WTC11 (cell line): ENCODE measurements around the gene ANKRD33B. TPM values are rescaled to one million over a fixed set of nuclear protein-coding genes. Genes with fewer than 3 reads are reported as not detected.
A peak's percentile ranks its signal among the peaks of the same experiment; 100 is the strongest.

Experiments used
- ATAC-seq: fragments of 200-7000 bp; cut with Tn5 transposase; 2 replicates; pipeline ENCODE4 v1.10.0; 2021; ENCODE audit warnings: mild to moderate bottlenecking, moderate library complexity
- CTCF ChIA-PET: fragments of 300-600 bp; sonication (Branson Sonifier 250); formaldehyde crosslinking; loops from one replicate; lab custom pipeline; 2021; ENCODE audit warnings: antibody characterized with exemption; lab: Charles Lee
- POLR2A ChIA-PET: fragments of 350-600 bp; sonication (Branson Sonifier 250); formaldehyde crosslinking; loops from one replicate; lab custom pipeline; 2021; ENCODE audit warnings: antibody characterized with exemption; lab: Charles Lee
- DNase-seq: peaks from one replicate; pipeline ENCODE4 v3.0.0; 2021; ENCODE audit warnings: low spot score
- H3K27ac Mint-ChIP-seq: 2 replicates; pipeline ENCODE4 v1.8.0; 2021; ENCODE audit warnings: mixed read lengths
- H3K27me3 Mint-ChIP-seq: 2 replicates; pipeline ENCODE4 v1.8.0; 2021; ENCODE audit warnings: low read depth, mild to moderate bottlenecking, moderate library complexity, mixed read lengths
- H3K36me3 Mint-ChIP-seq: 2 replicates; pipeline ENCODE4 v1.8.0; 2021; ENCODE audit warnings: mixed read lengths
- H3K4me1 Mint-ChIP-seq: 2 replicates; pipeline ENCODE4 v1.8.0; 2022; ENCODE audit warnings: mixed read lengths
- H3K4me3 Mint-ChIP-seq: 2 replicates; pipeline ENCODE4 v1.8.0; 2021; ENCODE audit warnings: mild to moderate bottlenecking, moderate library complexity, mixed read lengths
- H3K9me3 Mint-ChIP-seq: 2 replicates; pipeline ENCODE4 v1.8.0; 2021; ENCODE audit warnings: mixed read lengths
- ATF1 ChIP-seq: sonication (generic); formaldehyde crosslinking; IDR thresholded peaks from 2 replicates; pipeline ENCODE4 v1.8.1; 2023; ENCODE audit warnings: mild to moderate bottlenecking, moderate library complexity, missing genetic modification reagents
- ELF4 ChIP-seq: sonication (generic); formaldehyde crosslinking; IDR thresholded peaks from 2 replicates; pipeline ENCODE4 v1.8.1; 2022; ENCODE audit warnings: low read depth, mild to moderate bottlenecking, moderate library complexity, missing genetic modification reagents
- EMX1 ChIP-seq: fragments of 250-450 bp; sonication (Bioruptor Pico); IDR thresholded peaks from 2 replicates; pipeline ENCODE4 v1.8.0; 2021; ENCODE audit warnings: mild to moderate bottlenecking
- FOXP1 ChIP-seq: sonication (generic); formaldehyde crosslinking; IDR thresholded peaks from 2 replicates; pipeline ENCODE4 v1.8.0; 2022; ENCODE audit warnings: missing genetic modification reagents, mild to moderate bottlenecking, moderate library complexity, borderline replicate concordance
- HMGA2 ChIP-seq: fragments of 250-450 bp; sonication (Bioruptor Pico); IDR thresholded peaks from 2 replicates; pipeline ENCODE4 v1.4.0; 2021; ENCODE audit warnings: mild to moderate bottlenecking, moderate library complexity
- JUN ChIP-seq: sonication (generic); formaldehyde crosslinking; IDR thresholded peaks from 2 replicates; pipeline ENCODE4 v1.8.0; 2023; ENCODE audit warnings: mild to moderate bottlenecking, missing genetic modification reagents
- NFYB ChIP-seq: sonication (generic); formaldehyde crosslinking; conservative IDR thresholded peaks from 2 replicates; pipeline ENCODE4 v1.8.0; 2022; ENCODE audit warnings: low read depth, missing genetic modification reagents
- PRDM15 ChIP-seq: sonication (generic); formaldehyde crosslinking; IDR thresholded peaks from 2 replicates; pipeline ENCODE4 v1.8.0; 2022; ENCODE audit warnings: missing genetic modification reagents
- PREB ChIP-seq: sonication (generic); formaldehyde crosslinking; IDR thresholded peaks from 2 replicates; pipeline ENCODE4 v1.8.1; 2022; ENCODE audit warnings: mild to moderate bottlenecking, missing genetic modification reagents, moderate library complexity, borderline replicate concordance
- RELA ChIP-seq: sonication (generic); formaldehyde crosslinking; IDR thresholded peaks from 2 replicates; pipeline ENCODE4 v1.8.1; 2022; ENCODE audit warnings: missing genetic modification reagents, mild to moderate bottlenecking, borderline replicate concordance
- SOX15 ChIP-seq: fragments of 250-450 bp; sonication (Bioruptor Pico); IDR thresholded peaks from 2 replicates; pipeline ENCODE4 v1.9.0; 2021; ENCODE audit warnings: mild to moderate bottlenecking
- ZBTB43 ChIP-seq: sonication (generic); formaldehyde crosslinking; IDR thresholded peaks from 2 replicates; pipeline ENCODE4 v1.8.1; 2023; ENCODE audit warnings: mild to moderate bottlenecking, missing genetic modification reagents
- ZNF138 ChIP-seq: sonication (generic); formaldehyde crosslinking; conservative IDR thresholded peaks from 2 replicates; pipeline ENCODE4 v1.8.1; 2022; ENCODE audit warnings: mild to moderate bottlenecking, moderate library complexity, missing genetic modification reagents
- ZNF232 ChIP-seq: sonication (generic); formaldehyde crosslinking; IDR thresholded peaks from 2 replicates; pipeline ENCODE4 v1.8.0; 2022; ENCODE audit warnings: mild to moderate bottlenecking, missing genetic modification reagents
- ZNF416 ChIP-seq: fragments of 250-450 bp; sonication (Bioruptor Pico); IDR thresholded peaks from 2 replicates; pipeline ENCODE4 v1.9.0; 2021; ENCODE audit warnings: mild to moderate bottlenecking, inconsistent platforms
- ZNF423 ChIP-seq: fragments of 250-450 bp; sonication (Bioruptor Pico); IDR thresholded peaks from 2 replicates; pipeline ENCODE4 v2.1.2; 2022; ENCODE audit warnings: mild to moderate bottlenecking, moderate library complexity
- ZNF512 ChIP-seq: sonication (generic); formaldehyde crosslinking; IDR thresholded peaks from 2 replicates; pipeline ENCODE4 v1.8.1; 2022; ENCODE audit warnings: missing genetic modification reagents, borderline replicate concordance
- ZSCAN18 ChIP-seq: fragments of 250-450 bp; sonication (Bioruptor Pico); IDR thresholded peaks from 2 replicates; pipeline ENCODE4 v2.1.2; 2022; ENCODE audit warnings: mild to moderate bottlenecking, moderate library complexity
- total RNA-seq: library from RNA; stranded (reverse); gene quantifications from 3 replicates; pipeline ENCODE4 v1.2.3, GENCODE V29; 2021

The ANKRD33B gene
- total RNA-seq, 1 experiment from 2014 or later, result 9.2 TPM

GRCh38 chr5:10645671-10646070 lies 81.8 kb downstream of the ANKRD33B start:
- no peaks in the 10 kb centered on the region for H3K27me3 Mint-ChIP-seq
- TF ChIP-seq FOXP1 (CRISPR knock-in tag) (no peak), ELF4 (no peak), ATF1 (CRISPR knock-in tag) (no peak), ZNF416 (CRISPR knock-in tag) (no peak)
- ATAC-seq (no peak), DNase-seq (no peak)
- H3K4me1 Mint-ChIP-seq, result peaks cover 16% of the 10 kb centered on the region
- 0 out of 2 replicates have a peak, but pooled peaks cover under 1% of the 10 kb centered on the region for H3K36me3 Mint-ChIP-seq
- H3K27ac Mint-ChIP-seq, result no peak overlapping the region
- no peak overlapping the region for H3K4me3 Mint-ChIP-seq
- ChIA-PET POLR2A (no interaction called here), CTCF (interaction anchor here (1.2 kb wide), 1 partner anchor 180 kb away, joined by 3 read pairs; no protein-coding TSS in a partner anchor)
- no peaks in the 10 kb centered on the region for H3K9me3 Mint-ChIP-seq

DNA sequence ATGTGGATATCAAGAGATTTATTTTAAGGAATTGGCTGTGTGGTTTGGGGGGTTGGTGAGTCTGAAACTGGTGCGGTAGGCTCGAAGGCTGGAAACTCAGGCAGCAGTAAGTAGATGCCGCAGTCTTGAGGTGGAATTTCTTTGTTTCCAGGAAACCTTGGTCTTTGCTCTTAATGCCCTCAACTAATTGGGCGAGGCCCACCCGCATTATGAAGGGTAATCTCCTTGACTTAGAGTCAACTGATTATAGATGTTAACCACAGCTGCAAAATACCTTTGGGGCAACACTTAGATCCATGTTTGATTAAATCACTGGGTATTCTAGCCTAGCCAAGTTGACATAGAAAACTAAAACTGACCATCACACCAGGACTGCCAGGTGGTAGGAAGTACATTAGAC lies 83.8 kb downstream of the ANKRD33B start:
- Mint-ChIP-seq H3K4me1 (peaks cover 3% of the 10 kb centered on the region), H3K27ac (no peak overlapping the region), H3K9me3 (no peaks in the 10 kb centered on the region), H3K4me3 (no peak overlapping the region), H3K36me3 (no peaks in the 10 kb centered on the region), H3K27me3 (no peaks in the 10 kb centered on the region)
- ATAC-seq (no peak), DNase-seq (no peak)
- TF ChIP-seq ZSCAN18 (CRISPR knock-in tag) (no peak), NFYB (CRISPR knock-in tag) (no peak), PREB (no peak), ZNF512 (CRISPR knock-in tag) (no peak), ZNF138 (CRISPR knock-in tag) (no peak), HMGA2 (no peak)
- ChIA-PET POLR2A (no interaction called here), CTCF (no interaction called here)

DNA sequence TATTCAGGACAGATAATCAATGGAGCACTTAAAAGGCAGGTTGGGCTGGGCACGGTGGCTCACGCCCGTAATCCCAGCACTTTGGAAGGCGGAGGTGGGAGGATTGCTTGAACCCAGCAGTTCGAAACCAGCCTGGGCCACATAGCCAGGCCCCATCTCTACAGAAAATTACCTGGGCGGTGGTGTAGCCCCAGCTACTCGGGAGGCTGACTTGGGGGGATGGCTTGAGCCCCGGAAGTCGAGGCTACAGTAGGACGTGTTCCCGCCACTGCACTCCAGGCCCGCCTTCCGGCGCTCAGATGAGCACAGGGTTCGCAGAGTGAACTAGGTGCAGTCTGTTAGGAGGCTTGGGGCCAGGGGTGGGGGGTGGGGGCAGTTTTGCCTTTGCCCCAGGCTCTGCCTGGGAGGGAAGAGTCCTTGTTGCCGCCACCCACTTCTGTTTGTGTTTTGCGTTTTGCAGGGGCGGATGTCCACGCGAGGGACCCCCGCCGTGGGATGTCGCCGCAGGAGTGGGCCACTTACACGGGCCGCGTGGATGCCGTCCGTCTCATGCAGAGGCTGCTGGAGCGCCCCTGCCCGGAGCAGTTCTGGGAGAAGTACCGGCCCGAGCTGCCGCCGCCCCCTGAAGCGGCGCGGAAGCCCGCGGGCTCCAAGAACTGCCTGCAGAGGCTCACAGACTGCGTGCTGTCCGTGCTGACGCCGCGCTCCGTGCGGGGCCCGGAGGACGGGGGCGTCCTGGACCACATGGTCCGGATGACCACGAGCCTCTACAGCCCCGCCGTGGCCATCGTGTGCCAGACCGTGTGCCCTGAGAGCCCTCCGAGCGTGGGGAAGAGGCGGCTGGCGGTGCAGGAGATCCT lies 85.2 kb downstream of the ANKRD33B start:
- peak; percentile 33 for ATAC-seq
- Mint-ChIP-seq H3K36me3 (no peaks in the 10 kb centered on the region), H3K9me3 (no peaks in the 10 kb centered on the region), H3K4me3 (peak overlapping the region; percentile 25; the same call in 1 of the 2 replicates), H3K4me1 (no peaks in the 10 kb centered on the region), H3K27me3 (no peaks in the 10 kb centered on the region), H3K27ac (no peak overlapping the region)
- ChIA-PET POLR2A (no interaction called here), CTCF (no interaction called here)
- DNase-seq, result no peak
- no peak for TF ChIP-seq ZNF232 (CRISPR knock-in tag)
- TF ChIP-seq JUN (CRISPR knock-in tag), result no peak
- no peak for TF ChIP-seq ZBTB43 (CRISPR knock-in tag)
- no peak for TF ChIP-seq SOX15 (CRISPR knock-in tag)
- TF ChIP-seq PRDM15 (CRISPR knock-in tag), result no peak
- no peak for TF ChIP-seq RELA (CRISPR knock-in tag)
- TF ChIP-seq ZNF512 (CRISPR knock-in tag), result no peak
- no peak for TF ChIP-seq ZNF423 (CRISPR knock-in tag)
- TF ChIP-seq EMX1 (CRISPR knock-in tag), result no peak
- no peak for TF ChIP-seq HMGA2
